ACC112 (cell line): ENCODE measurements around the gene TSHZ2.

Experiments
- H2AFZ ChIP-seq: fragments of 200-600 bp; sonication (generic); one replicate; pipeline ENCODE4 v1.6.0; 2017; ENCODE audit warnings: antibody characterized with exemption, low read length; ENCODE audit not compliant: unreplicated experiment
- H3K27ac ChIP-seq: fragments of 200-600 bp; sonication (generic); 2 replicates; pipeline ENCODE4 v1.5.1; 2014; ENCODE audit warnings: low read depth, mild to moderate bottlenecking, antibody characterized with exemption, low read length, moderate library complexity
- H3K27me3 ChIP-seq: fragments of 200-600 bp; sonication (generic); 2 replicates; pipeline ENCODE4 v1.6.1; 2014; ENCODE audit warnings: mild to moderate bottlenecking, antibody characterized with exemption, low read length, moderate library complexity, mixed read lengths; ENCODE audit not compliant: insufficient read depth
- H3K36me3 ChIP-seq: fragments of 200-600 bp; sonication (generic); 2 replicates; pipeline ENCODE4 v1.6.1; 2016; ENCODE audit warnings: mild to moderate bottlenecking, antibody characterized with exemption, low read length, moderate library complexity, mixed read lengths; ENCODE audit not compliant: insufficient read depth
- H3K4me1 ChIP-seq: fragments of 200-600 bp; sonication (generic); one replicate; pipeline ENCODE4 v1.6.1; 2016; ENCODE audit warnings: low read length, mixed read lengths; ENCODE audit not compliant: insufficient read depth, unreplicated experiment, control insufficient read depth
- H3K4me3 ChIP-seq: fragments of 200-600 bp; sonication (generic); 2 replicates; pipeline ENCODE4 v1.5.1; 2014; ENCODE audit warnings: mild to moderate bottlenecking, low read depth, low read length
- H3K79me2 ChIP-seq: fragments of 200-600 bp; sonication (generic); one replicate; pipeline ENCODE4 v1.6.0; 2016; ENCODE audit warnings: low read length; ENCODE audit not compliant: control insufficient read depth, unreplicated experiment, insufficient read depth

TSHZ2 gene

DNA sequence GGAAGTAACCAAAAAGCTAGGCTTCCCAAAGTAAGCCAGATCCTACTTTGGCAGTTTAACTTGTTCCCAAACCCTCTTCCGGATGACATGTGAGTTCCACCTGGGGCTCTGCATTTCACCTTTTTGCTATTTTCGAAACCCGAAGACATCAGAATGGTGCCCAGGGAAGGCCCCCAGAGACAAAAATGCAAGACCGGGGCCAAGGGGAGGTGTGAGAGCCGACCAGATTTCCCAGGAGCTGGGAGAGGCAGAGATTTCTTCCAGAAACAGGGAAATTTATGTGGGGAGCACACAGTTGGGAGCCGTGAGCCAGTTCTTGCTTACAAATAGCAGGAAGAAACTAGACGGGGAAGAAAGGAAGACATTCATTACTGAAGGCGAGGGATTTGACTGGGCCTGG is 411.8 kb downstream of the TSHZ2 start:
- no peaks in the 10 kb centered on the region for H3K27me3 ChIP-seq
- H2AFZ ChIP-seq, result no peak overlapping the region
- H3K79me2 ChIP-seq, result no peaks in the 10 kb centered on the region
- no peak overlapping the region for H3K27ac ChIP-seq
- no peaks in the 10 kb centered on the region for H3K4me1 ChIP-seq
- H3K36me3 ChIP-seq, result no peaks in the 10 kb centered on the region
- H3K4me3 ChIP-seq, result no peak overlapping the region

DNA sequence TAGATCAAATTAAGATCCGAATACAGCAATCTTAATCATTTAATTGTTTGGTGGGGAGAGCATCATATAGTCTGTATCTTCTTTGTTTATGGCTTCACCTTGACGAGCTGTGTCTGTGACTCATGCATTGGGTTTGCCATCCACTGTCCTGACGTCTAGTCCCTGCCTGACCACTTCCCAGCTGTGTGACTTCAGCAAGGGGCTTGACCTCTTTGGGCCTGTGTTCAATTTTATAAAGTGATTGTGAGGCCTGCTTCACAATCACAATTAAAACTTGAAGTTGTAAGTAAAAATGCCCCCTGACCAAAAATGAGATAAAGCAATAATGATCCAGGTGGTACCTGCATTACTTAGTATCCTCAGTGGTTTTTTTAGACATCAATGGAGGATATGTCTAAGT is 412.2 kb downstream of the TSHZ2 start:
- Histone ChIP-seq H3K4me3 (no peak overlapping the region), H3K4me1 (no peaks in the 10 kb centered on the region), H3K36me3 (no peaks in the 10 kb centered on the region), H2AFZ (no peak overlapping the region), H3K27ac (no peak overlapping the region), H3K79me2 (no peaks in the 10 kb centered on the region), H3K27me3 (no peaks in the 10 kb centered on the region)

- Histone ChIP-seq H3K79me2 (no peaks in the 10 kb centered on the region), H3K4me3 (no peak overlapping the region), H3K4me1 (no peaks in the 10 kb centered on the region), H3K27ac (no peak overlapping the region), H2AFZ (no peak overlapping the region), H3K27me3 (no peaks in the 10 kb centered on the region), H3K36me3 (no peaks in the 10 kb centered on the region)
Observed at GRCh38 chr20:53385941-53386767, 414.0 kb downstream of the TSHZ2 start.

- Histone ChIP-seq H3K4me1 (no peaks in the 10 kb centered on the region), H3K79me2 (no peaks in the 10 kb centered on the region), H3K27me3 (no peaks in the 10 kb centered on the region), H3K4me3 (no peak overlapping the region), H2AFZ (no peak overlapping the region), H3K27ac (no peak overlapping the region), H3K36me3 (no peaks in the 10 kb centered on the region)
Observed at GRCh38 chr20:53387983-53388675, 416.0 kb downstream of the TSHZ2 start.

DNA sequence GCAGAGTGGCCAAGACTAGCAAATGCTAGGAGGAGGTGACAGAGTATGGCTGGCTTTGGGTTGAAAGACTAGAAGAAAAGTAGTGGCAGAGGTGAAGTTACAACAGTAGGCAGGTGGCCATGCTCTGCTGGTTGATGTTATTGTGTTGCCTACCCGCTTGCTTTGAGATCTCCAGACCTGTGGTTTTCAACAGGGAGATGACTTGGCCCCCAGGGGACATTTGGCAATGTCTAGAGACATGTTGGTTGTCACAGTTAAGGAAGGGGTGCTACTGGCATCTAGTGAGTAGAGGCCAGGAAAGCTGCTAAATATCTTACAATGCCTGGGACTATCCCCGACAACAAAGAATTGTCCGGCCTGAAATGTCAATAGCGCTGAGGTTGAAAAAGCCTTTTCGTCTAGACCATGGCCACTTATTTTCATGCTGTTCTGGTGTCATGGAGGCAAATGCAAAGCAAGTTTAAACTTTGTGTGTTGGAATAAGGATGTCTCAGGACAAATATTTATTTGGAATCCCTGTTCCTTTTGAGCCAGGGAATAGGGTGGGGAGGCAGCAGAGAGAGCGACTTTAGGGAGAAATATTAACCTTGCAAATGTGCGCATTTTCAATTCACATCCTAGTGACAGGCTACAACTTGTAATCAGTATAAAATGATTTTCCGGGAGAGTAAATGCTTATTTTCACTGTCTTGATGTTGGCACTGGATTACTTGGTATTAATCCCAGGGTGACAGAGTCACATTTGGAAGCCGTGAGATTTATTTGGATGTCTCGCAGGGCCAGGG is 417.6 kb downstream of the TSHZ2 start:
- H3K27me3 ChIP-seq, result no peaks in the 10 kb centered on the region
- H3K4me1 ChIP-seq, result no peaks in the 10 kb centered on the region
- no peak overlapping the region for H3K4me3 ChIP-seq
- H3K36me3 ChIP-seq, result no peaks in the 10 kb centered on the region
- H2AFZ ChIP-seq, result no peak overlapping the region
- no peaks in the 10 kb centered on the region for H3K79me2 ChIP-seq
- H3K27ac ChIP-seq, result no peak overlapping the region

DNA sequence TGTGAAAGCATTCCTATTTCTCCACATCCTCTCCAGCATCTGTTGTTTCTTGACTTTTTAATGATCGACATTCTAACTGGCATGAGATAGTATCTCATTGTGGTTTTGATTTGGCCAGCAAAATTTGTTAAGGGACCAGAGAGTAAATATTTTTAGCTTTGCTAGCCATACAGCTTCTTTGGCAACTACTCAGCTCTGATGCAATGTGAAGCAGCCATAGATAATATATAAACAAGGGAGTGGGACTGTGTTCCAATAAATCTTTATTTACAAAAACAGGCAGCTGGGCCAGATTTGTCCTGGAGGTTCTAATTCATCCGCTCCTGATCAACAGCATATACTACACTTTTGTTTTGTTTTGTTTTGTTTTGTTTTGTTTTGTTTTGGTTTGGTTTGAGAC is 418.6 kb downstream of the TSHZ2 start:
- Histone ChIP-seq H3K36me3 (no peaks in the 10 kb centered on the region), H2AFZ (no peak overlapping the region), H3K4me1 (no peaks in the 10 kb centered on the region), H3K27me3 (no peaks in the 10 kb centered on the region), H3K79me2 (no peaks in the 10 kb centered on the region), H3K4me3 (no peak overlapping the region), H3K27ac (no peak overlapping the region)

DNA sequence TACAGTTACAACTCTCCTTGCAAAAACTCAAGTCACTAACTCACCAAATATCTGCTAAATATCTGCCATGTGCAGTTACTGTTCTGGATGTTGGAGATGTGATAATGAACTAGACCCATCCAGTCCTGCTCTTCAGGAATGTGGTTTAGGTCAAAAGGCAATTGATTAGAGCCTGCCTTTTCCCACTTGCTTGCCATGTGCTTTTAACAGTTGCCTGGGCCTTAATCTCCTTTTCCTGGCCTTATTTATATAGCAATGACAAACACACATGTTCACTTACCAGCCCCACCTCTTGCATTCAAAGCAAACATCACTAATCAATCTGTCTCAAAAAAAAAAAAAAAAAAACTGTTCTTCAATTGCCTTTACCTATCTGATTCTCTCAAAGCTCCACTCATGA is 422.3 kb downstream of the TSHZ2 start:
- Histone ChIP-seq H3K36me3 (no peaks in the 10 kb centered on the region), H3K27me3 (no peaks in the 10 kb centered on the region), H3K27ac (no peak overlapping the region), H2AFZ (no peak overlapping the region), H3K4me1 (no peaks in the 10 kb centered on the region), H3K79me2 (no peaks in the 10 kb centered on the region), H3K4me3 (no peak overlapping the region)

DNA sequence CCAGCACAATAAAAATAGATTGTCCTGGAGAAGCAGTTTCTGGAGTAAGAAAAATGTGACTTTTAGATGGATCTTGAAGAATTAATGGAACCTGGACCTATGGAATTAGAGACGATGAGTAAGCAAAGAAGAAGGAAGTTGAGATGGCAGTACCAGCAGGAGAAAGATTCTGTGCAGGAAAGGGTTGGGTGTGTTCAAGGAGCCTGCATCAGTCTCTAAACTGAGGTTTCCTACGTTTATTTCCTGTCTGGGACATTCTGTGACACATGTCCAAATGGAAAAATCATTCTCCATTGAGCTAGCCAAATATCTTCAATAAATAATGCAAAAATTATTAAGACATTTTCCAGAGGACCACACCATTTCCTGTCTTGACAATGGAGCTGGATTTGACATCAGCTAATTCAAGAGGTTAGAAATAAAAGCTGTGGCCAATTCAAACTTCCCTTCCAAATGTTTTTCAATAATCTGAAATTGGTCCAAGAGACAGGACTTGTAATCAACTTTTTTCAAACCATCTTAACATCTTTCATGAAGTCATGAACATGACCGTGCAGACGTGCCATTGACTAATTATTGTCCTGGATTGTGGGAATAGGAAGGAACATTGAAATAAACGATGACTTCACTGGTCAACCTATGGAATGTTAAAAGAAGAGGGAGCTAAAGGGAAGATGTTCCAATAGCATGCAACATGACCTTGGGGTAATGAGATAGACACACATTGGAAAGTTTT is 423.2 kb downstream of the TSHZ2 start:
- H3K4me1 ChIP-seq, result no peaks in the 10 kb centered on the region
- H2AFZ ChIP-seq, result no peak overlapping the region
- no peaks in the 10 kb centered on the region for H3K36me3 ChIP-seq
- no peak overlapping the region for H3K4me3 ChIP-seq
- H3K27ac ChIP-seq, result no peak overlapping the region
- H3K27me3 ChIP-seq, result no peaks in the 10 kb centered on the region
- H3K79me2 ChIP-seq, result no peaks in the 10 kb centered on the region

DNA sequence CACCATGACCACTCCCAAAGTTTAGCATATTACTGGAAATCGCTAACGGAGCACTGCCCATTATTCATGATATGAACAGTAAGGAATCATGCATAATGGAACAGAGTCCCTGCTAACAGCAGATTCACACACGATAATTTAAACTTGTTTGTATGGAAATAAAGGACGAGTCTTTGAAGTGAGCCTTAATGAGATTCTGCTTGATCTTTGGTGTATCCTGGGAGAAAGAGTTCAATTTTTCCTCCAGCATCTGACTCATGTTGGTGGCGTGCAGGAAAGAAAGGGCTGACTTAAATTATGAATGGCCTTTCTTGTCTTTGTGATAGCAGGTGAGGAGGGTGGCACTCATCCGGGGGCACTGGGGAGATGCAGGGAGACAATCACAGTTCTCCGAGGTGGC is 426.9 kb downstream of the TSHZ2 start:
- H2AFZ ChIP-seq, result no peak overlapping the region
- no peak overlapping the region for H3K4me3 ChIP-seq
- no peaks in the 10 kb centered on the region for H3K27me3 ChIP-seq
- H3K27ac ChIP-seq, result no peak overlapping the region
- no peaks in the 10 kb centered on the region for H3K36me3 ChIP-seq
- no peaks in the 10 kb centered on the region for H3K79me2 ChIP-seq
- H3K4me1 ChIP-seq, result no peaks in the 10 kb centered on the region

DNA sequence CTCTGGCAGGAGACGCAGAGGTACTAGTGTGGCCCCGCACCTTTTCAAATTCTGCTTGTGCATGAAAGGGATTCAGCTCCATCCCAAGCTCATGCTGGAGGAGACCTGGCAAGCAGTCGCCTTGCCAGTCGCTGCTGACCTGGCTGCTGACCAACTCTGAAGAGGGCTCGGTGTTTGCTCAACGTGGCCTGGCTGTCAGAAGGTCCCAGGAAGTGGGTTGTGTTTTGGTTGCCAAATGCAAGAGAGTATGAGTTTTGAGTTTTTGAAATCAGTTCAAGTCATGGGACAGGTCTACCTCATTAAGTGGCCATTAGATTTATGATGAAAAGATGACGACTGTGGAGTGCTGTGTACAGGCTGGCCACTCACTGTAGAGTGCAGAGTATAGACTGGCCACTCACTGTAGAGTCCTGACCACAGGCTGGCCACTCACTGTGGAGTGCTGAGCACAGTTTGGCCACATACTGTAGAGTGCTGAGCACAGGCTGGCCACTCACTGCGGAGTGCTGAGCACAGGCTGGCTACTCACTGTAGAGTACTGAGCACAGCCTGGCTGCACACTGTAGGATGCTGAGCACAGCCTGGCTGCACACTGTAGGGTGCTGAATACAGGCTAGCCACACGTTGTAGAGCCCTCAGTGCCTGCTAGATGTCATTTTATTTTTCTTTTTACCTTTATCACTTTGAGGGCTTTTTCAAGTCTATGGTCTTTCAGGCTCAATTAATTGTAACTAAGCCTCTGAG is 427.6 kb downstream of the TSHZ2 start:
- no peak overlapping the region for H3K27ac ChIP-seq
- H3K27me3 ChIP-seq, result no peaks in the 10 kb centered on the region
- H3K4me3 ChIP-seq, result no peak overlapping the region
- H3K4me1 ChIP-seq, result no peaks in the 10 kb centered on the region
- H3K36me3 ChIP-seq, result no peaks in the 10 kb centered on the region
- no peaks in the 10 kb centered on the region for H3K79me2 ChIP-seq
- no peak overlapping the region for H2AFZ ChIP-seq
